Activated naive CD8-positive, alpha-beta T cell treated with anti-CD3 and anti-CD28 coated beads, Interleukin-2, amount 50 U/mL, for 16 hours (primary cell): ENCODE results near the gene GRIK3.
"Not testable (repeated sequence)": the region's sequence is repeated elsewhere in the genome, so short reads cannot be mapped to it uniquely, and the experiment has no call there.

Experiments used
- DNase-seq: peaks from one replicate; pipeline ENCODE4 v3.0.0-alpha.2; 2020; ENCODE audit warnings: low read depth, low spot score

GRIK3 gene

GRCh38 chr1:36789535-36789934 lies 244.8 kb downstream of the GRIK3 start:
- no peak for DNase-seq

GRCh38 chr1:36787312-36787913 lies 246.9 kb downstream of the GRIK3 start:
- no peak for DNase-seq

- DNase-seq = no peak
Measured at GRCh38 chr1:36786425-36786824, 247.9 kb downstream of the GRIK3 start.

- no peak for DNase-seq
Measured at GRCh38 chr1:36784147-36784859, 250.0 kb downstream of the GRIK3 start.

GRCh38 chr1:36783475-36783874 lies 250.8 kb downstream of the GRIK3 start:
- DNase-seq = no peak

GRCh38 chr1:36782785-36783184 lies 251.5 kb downstream of the GRIK3 start:
- no peak for DNase-seq

- no peak for DNase-seq
Measured at GRCh38 chr1:36782085-36782484, 252.2 kb downstream of the GRIK3 start.

- no peak for DNase-seq
Measured at GRCh38 chr1:36781098-36781497, 253.2 kb downstream of the GRIK3 start.

- DNase-seq = no peak
Measured at GRCh38 chr1:36778740-36779139, 255.6 kb downstream of the GRIK3 start.

- no peak for DNase-seq
Measured at GRCh38 chr1:36776948-36777831, 257.1 kb downstream of the GRIK3 start.

- no peak for DNase-seq
Measured at GRCh38 chr1:36776256-36776655, 258.1 kb downstream of the GRIK3 start.

GRCh38 chr1:36775716-36776115 lies 258.6 kb downstream of the GRIK3 start:
- DNase-seq = no peak

GRCh38 chr1:36773827-36774541 lies 260.3 kb downstream of the GRIK3 start:
- DNase-seq = no peak

- DNase-seq = no peak
Measured at GRCh38 chr1:36772647-36773495, 261.4 kb downstream of the GRIK3 start.

GRCh38 chr1:36771660-36772284 lies 262.5 kb downstream of the GRIK3 start:
- DNase-seq = no peak

GRCh38 chr1:36771240-36771639 lies 263.1 kb downstream of the GRIK3 start:
- no peak for DNase-seq

- DNase-seq = no peak
Measured at GRCh38 chr1:36769886-36770830, 264.2 kb downstream of the GRIK3 start.

- no peak for DNase-seq
Measured at GRCh38 chr1:36768486-36769178, 265.7 kb downstream of the GRIK3 start.

- not testable (repeated sequence) for DNase-seq
Measured at GRCh38 chr1:36767429-36767828, 266.9 kb downstream of the GRIK3 start.
